Esophagus muscularis mucosa (tissue), 4 donors: Measurements from ENCODE around the gene GALNT2. TPM values are rescaled to one million over a fixed set of nuclear protein-coding genes. Genes with fewer than 3 reads are reported as not detected.
A peak's percentile ranks its signal among the peaks of the same experiment; 100 is the strongest.

Source experiments
- DNase-seq: peaks from one replicate; pipeline ENCODE4 v3.0.0-alpha.2; 2017; ENCODE audit errors: extremely low spot score
- H3K27ac ChIP-seq, 4 donors: fragments of 200-600 bp; sonication (generic); replicated peaks in 1 of 4; 1 replicate in 3 of 4; 2 replicates in 1 of 4; pipeline ENCODE4 v1.5.1; 2016 to 2019; ENCODE audit warnings: mild to moderate bottlenecking in 1 of 4
- H3K27me3 ChIP-seq, 4 donors: fragments of 200-600 bp; sonication (generic); one replicate each; pipeline versions ENCODE4 v1.5.1 to v1.6.0; 2016 to 2019
- H3K36me3 ChIP-seq, 4 donors: fragments of 200-600 bp; sonication (generic); one replicate each; pipeline ENCODE4 v1.5.1; 2016 to 2019
- H3K4me1 ChIP-seq, 4 donors: fragments of 200-600 bp; sonication (generic); one replicate each; pipeline ENCODE4 v1.5.1; 2016 to 2019
- H3K4me3 ChIP-seq, 4 donors: fragments of 200-600 bp; sonication (generic); 1 replicate in 2 of 4; 2 replicates in 2 of 4; pipeline ENCODE4 v1.5.1; 2016 to 2019; ENCODE audit warnings: mild to moderate bottlenecking in 4 of 4, moderate library complexity in 1 of 4
- H3K9me3 ChIP-seq, 4 donors: fragments of 200-600 bp; sonication (generic); 1 replicate in 3 of 4; 2 replicates in 1 of 4; pipeline ENCODE4 v1.5.1; 2016 to 2019
- CTCF ChIP-seq, 3 experiments: fragments of 200-600 bp in 2 of 3; fragments of 450-650 bp in 1 of 3; sonication (generic) in 2 of 3; IDR thresholded peaks; one replicate each; pipeline ENCODE4 v1.5.1; 2017 to 2019; ENCODE audit warnings: antibody characterized with exemption in 3 of 3, mild to moderate bottlenecking in 2 of 3, moderate library complexity in 1 of 3
- EP300 ChIP-seq: sonication (generic); formaldehyde crosslinking; IDR thresholded peaks from one replicate; pipeline ENCODE4 v1.6.1; 2017; ENCODE audit warnings: antibody characterized with exemption
- POLR2A ChIP-seq: fragments of 450-650 bp; IDR thresholded peaks from one replicate; pipeline ENCODE4 v1.6.1; 2017; ENCODE audit warnings: antibody characterized with exemption, moderate library complexity, mild to moderate bottlenecking, low read depth
- POLR2AphosphoS5 ChIP-seq, 2 donors: sonication (generic); formaldehyde crosslinking; IDR thresholded peaks; one replicate each; pipeline ENCODE4 v1.6.1; 2017; ENCODE audit warnings: antibody characterized with exemption in 2 of 2
- WGBS: methylation state at CpG from one replicate; pipeline ENCODE4 v1.1.5; 2018; 5-methylcytosine and 5-hydroxymethylcytosine counted together
- intact Hi-C: fragments of 100-400 bp; cut with DNase I; formaldehyde crosslinking; loops from one replicate; pipeline ENCODE4 v1.15.1; 2023
- total RNA-seq, 4 donors: library from RNA; depleted of rRNA; stranded (reverse); fragments of >200 nt; gene quantifications; one replicate each; pipeline versions ENCODE4 v1.1.0 to v1.2.1, GENCODE V29; 2016

The GALNT2 gene
- total RNA-seq, 4 donors from 2014 or later: 89.6 to 145 (median 129) TPM

GRCh38 chr1:230077436-230078213, 10.6 kb downstream of the GALNT2 start:
- Histone ChIP-seq H3K9me3 (no peaks in the 10 kb centered on the region), H3K27ac (no peak overlapping the region), H3K4me3 (no peak overlapping the region), H3K36me3 (peaks cover 0 to 9% (median 2%) of the 10 kb centered on the region in 4 donors), H3K27me3 (no peaks in the 10 kb centered on the region), H3K4me1 (peaks cover 40 to 95% (median 85%) of the 10 kb centered on the region in 4 donors)
- 88% methylated on average over 12 of the region's 12 CpGs for WGBS
- no peak for TF ChIP-seq POLR2AphosphoS5 (IDR thresholded peaks at IDR 0.05)
- no peak for TF ChIP-seq EP300
- no peak for TF ChIP-seq POLR2A
- TF ChIP-seq CTCF (IDR thresholded peaks at IDR 0.05): no peak
- DNase-seq: no peak
- intact Hi-C loops: no loop called here

- H3K36me3 ChIP-seq: peaks cover 0 to 9% (median 2%) of the 10 kb centered on the region in 4 donors
- DNase-seq: no peak
- H3K27ac ChIP-seq: peak overlapping the region in 1 of 4 donors; percentile 6
- H3K4me1 ChIP-seq: peaks cover 35 to 92% (median 81%) of the 10 kb centered on the region in 4 donors
- H3K4me3 ChIP-seq: no peak overlapping the region
- 92% methylated on average over 10 of the region's 10 CpGs for WGBS
- no peaks in the 10 kb centered on the region for H3K9me3 ChIP-seq
- no peaks in the 10 kb centered on the region for H3K27me3 ChIP-seq
- TF ChIP-seq CTCF (IDR thresholded peaks at IDR 0.05) (no peak), EP300 (no peak), POLR2A (no peak), POLR2AphosphoS5 (IDR thresholded peaks at IDR 0.05) (no peak)
- intact Hi-C loops: no loop called here
These were observed 12.4 kb downstream of the GALNT2 start for GRCh38 chr1:230079199-230080024.

GRCh38 chr1:230080822-230081221, 13.8 kb downstream of the GALNT2 start:
- intact Hi-C loops: no loop called here
- DNase-seq: no peak
- Histone ChIP-seq H3K4me1 (peaks cover 40 to 92% (median 81%) of the 10 kb centered on the region in 4 donors), H3K36me3 (peaks cover 0 to 9% (median 2%) of the 10 kb centered on the region in 4 donors), H3K27me3 (no peaks in the 10 kb centered on the region), H3K27ac (no peak overlapping the region), H3K4me3 (no peak overlapping the region), H3K9me3 (no peaks in the 10 kb centered on the region)
- 96% methylated on average over 8 of the region's 8 CpGs for WGBS
- no peak for TF ChIP-seq POLR2A
- TF ChIP-seq CTCF (IDR thresholded peaks at IDR 0.05): no peak
- no peak for TF ChIP-seq EP300
- no peak for TF ChIP-seq POLR2AphosphoS5 (IDR thresholded peaks at IDR 0.05)

- peaks cover 45 to 92% (median 82%) of the 10 kb centered on the region in 4 donors for H3K4me1 ChIP-seq
- no peak for DNase-seq
- no peak overlapping the region for H3K4me3 ChIP-seq
- no peak overlapping the region for H3K27ac ChIP-seq
- no peaks in the 10 kb centered on the region for H3K27me3 ChIP-seq
- no peak for TF ChIP-seq CTCF (IDR thresholded peaks at IDR 0.05)
- no peak for TF ChIP-seq POLR2A
- TF ChIP-seq EP300: no peak
- no peak for TF ChIP-seq POLR2AphosphoS5 (IDR thresholded peaks at IDR 0.05)
- H3K9me3 ChIP-seq: no peaks in the 10 kb centered on the region
- H3K36me3 ChIP-seq: peaks cover 0 to 5% (median 1%) of the 10 kb centered on the region in 4 donors
- WGBS: 82% methylated on average over 8 of the region's 8 CpGs
- intact Hi-C loops: no loop called here
These were observed 14.7 kb downstream of the GALNT2 start for GRCh38 chr1:230081751-230082150.
